NCI-H2196 (cell line): ENCODE data around the gene RADIL.

Experiments used
- DNase-seq: peaks from one replicate; lab custom pipeline; 2025; ENCODE audit not compliant: unreplicated experiment; lab: John Stamatoyannopoulos, UW

Gene RADIL

DNA sequence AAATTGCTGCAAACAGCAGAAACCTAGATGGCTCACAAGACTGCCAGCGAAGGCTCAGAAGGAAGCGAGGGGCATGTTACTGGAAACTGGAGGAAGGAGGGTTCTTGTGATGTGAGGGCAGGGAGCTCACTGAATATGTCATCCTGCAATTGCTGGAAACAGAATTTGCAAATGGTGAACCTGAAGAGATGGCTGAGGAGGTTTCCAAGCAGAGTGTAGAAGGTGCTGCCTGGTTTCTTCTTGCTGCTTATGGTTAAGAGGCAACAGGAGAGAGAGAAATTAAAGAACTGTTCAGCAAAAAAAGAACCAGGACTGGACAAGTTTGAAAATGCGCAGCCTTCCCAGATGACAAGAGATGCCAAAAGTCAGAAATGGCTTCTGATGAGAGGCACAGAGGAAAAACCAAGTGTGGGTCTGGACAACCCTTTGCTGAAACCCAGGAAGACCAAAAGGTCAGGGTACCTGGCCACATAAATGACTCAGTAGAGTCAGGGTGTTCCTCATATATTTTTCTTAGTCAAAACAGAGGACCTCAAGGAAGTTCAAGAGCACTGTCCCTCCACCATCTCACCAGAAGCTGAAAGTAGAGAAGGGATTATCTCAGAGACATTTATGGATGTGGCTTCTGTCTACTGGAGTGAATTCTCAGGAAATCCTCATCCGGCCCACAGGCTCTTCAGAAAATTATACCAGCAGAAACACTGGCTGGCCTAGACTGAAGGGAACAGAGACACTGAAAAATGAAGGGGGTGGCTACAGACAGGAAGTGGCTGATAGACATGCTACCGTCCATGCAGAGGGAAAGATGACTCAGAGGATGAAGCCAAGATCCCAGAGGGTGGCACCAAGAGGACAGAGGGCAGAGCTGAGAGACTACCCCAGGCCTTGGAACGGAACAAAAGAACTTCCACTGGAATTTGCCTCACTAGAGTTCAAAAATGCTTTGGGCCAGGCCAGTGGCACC, 31.8 kb downstream of the RADIL start:
- no peak for DNase-seq

DNA sequence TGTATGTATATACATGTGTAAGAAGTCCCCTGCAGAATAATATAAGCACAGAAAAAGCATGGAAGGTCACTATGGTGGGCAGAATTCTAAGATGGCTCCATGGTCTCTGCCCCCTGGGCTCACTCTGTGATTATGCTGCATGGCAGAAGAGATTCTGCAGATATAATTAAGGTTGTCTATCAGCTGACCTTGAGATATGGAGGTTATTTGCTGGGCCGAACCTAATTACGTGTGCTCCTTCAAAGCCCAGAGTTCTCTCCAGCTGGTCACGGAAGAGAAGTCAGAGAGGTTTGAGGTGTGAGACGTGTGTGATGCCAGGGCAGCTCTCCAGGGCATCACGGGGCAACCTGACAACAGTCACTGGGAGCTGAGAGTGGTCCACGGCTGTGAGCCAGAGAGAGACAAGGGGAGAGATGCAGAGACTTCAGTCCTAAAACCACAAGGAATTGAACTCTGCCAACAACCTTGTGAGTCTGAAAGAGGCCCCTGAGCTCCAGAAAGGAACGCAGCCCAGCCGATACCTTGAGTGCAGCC, 33.2 kb downstream of the RADIL start:
- no peak for DNase-seq

DNA sequence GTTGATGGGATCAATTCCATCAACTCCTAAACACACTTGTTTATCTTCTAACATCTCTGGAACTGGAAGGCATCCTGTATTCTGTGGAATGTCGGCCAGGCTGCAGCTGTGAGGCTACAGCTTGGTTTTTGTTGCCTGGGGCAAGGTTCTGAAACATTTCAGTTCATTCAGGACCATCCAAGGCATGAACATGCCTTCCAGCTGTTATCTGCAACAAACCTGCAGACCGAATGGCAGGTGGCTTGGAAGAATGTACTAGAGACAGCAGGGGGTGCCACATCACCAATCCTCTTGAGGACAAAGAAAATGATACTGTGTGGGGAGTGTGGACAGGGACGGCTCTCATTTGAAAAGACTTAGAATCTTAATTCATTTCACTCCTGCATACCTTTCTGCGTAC, 34.1 kb downstream of the RADIL start:
- peak; percentile 20 for DNase-seq

DNA sequence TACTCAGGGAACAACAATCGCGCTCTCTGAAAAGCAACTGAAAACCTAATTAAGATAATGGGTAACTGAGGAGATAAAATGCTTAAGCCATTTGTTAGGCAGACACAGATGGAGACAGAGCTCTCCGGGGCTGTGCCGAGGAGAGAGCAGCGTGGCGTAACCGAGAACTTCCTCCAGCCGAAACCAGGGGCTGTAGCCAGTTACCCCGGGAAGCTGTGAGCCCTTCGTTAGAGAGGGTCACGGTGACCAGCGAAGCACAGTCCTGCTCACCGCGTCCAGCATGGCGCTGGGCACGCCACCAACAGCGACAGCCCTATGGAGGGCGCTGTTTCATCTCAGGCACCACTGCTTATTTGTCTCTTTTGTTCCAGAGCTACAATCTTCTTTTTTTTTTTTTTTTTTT, 37.8 kb downstream of the RADIL start:
- no peak for DNase-seq

DNA sequence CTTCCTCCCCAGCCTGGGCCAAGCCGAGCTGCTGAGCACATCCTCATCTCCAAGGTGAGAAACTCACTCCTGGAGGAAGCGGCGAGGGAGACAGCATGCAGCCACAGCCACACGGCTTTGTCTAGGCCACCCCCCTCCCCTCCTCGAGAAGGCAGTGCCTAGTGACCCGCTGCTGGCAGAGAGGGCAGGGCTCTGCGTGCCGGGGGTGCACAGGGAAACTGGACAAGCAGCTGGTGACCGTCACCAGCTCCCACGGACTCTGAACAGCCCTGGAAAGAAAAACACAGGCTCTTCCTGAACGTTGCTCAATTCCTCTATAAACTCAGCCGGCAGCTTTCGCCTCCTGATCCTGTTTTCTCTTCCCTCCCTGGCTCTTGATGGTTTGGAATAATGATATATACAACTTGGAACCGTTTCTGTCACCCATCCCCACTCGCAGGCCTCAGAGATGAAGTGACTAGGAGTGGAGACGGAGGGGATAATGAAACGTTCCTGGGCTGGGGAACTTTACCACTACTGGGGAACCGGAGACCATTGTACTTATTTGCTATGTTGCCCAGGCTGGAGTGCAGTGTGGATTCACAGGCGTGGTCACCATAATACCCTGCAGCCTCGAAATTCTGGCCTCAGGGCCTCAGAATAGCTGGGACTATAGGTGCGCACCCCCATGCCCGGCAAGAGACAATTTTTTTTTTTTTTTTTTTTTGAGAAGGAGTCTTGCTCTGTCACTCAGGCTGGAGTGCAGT, 41.0 kb downstream of the RADIL start:
- no peak for DNase-seq

DNA sequence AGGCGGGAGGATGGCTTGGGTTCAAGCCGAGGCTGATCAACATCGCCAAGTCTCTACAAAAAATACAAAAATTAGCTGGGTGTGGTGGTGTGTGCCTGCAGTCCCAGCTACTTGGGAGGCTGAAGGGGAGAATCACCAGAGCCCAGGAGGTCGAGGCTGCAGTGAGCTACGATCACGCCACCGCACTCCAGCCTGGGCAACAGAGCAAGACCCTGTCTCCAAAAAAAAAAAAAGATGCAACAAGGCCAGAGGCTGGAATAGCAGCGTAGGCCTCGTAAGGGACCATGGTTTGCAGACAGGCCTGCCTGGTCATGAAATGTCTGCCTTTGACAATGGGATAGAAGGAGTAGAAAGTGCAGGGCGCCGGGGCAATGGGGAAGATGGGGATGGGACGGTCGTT, 41.7 kb downstream of the RADIL start:
- DNase-seq, result no peak

DNA sequence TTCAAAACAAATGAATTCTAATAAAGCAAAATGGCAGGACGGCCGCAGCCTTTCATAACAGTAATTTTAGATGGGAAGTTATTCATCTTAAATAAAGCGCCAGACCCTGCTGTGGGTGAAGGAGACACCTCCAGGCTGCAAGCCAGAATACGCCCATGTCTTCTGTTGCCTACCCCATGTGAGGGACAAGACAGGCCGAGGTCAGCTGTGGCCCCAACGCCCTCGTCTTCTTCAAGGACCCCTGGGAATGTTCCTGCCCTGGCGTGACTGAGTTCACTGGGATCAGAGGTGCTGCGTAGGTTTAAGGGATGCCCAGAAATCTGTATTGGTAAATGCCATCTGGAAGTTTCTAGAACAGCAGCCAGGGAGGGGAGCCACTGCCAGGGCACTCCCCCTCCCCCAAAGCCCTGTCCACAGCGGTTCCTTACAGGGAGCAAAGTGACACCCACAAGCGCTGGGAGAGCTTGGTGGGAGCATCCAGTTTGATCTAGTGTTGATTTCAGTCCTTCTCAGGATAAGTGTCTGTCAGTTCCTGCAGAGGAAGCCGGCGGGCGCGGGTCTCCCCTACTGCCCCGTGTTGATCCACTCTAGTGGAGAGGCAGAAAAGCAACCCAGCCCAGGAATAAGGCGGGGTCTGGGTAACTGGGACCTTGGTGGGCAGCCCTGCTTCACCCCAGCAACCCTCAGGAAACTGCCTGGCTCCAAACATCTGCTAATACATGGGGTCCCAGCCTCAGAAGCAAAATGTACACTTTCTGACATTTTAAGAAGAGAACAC, 42.3 kb downstream of the RADIL start:
- no peak for DNase-seq

DNA sequence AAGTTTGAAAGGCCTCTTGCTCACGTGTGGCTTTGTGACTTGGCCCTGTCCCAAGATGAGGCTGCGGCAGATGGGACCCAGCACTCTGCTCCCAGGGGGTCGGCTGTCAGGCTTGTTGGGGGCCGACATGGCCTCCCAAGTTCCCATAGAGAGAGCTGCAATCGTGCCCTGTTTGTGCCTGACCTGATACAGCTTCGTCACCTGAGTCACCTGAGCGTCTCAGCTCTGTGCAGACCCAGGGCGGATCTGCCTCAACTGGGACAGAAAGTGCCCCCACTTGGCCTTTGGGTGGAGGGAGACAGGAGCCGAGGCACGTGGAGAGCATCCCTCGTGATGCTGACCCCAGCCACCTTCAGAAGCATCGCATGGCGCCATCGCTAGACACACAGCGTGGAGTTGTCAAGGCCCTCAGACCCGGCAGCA, 43.4 kb downstream of the RADIL start:
- no peak for DNase-seq

DNA sequence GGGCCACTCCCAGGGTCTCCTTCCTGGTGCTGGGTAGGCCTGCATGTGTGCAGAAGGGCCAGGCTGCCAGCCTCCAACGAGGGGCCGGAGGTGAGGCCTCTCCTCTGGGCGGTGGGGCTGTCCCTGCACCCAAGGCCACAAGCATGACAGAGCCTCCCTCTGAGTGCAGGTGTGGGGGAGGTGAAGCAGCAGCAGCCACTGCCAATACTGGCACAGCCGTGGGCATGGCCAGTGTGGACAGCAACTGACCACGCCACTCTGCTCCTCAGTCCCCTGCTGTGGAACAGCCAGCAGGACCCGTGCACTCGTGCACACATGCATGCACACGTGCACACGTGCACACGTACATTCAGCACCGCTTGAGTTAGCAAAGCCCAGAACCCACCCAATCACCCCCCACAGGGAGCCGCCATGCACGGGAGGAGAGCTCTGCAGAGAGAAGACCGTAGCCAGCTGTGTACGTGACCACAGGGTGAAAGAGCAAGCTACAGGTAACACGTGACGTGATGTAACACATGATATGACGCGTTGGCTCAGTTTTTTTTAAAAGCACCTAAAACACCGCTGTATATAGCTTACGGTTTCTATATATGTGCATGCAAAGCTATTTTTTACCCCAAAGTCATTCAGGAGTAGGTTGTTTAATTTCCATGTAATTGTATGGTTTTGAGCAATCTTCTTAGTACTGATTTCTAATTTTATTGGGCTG, 44.7 kb downstream of the RADIL start:
- DNase-seq, result no peak

DNA sequence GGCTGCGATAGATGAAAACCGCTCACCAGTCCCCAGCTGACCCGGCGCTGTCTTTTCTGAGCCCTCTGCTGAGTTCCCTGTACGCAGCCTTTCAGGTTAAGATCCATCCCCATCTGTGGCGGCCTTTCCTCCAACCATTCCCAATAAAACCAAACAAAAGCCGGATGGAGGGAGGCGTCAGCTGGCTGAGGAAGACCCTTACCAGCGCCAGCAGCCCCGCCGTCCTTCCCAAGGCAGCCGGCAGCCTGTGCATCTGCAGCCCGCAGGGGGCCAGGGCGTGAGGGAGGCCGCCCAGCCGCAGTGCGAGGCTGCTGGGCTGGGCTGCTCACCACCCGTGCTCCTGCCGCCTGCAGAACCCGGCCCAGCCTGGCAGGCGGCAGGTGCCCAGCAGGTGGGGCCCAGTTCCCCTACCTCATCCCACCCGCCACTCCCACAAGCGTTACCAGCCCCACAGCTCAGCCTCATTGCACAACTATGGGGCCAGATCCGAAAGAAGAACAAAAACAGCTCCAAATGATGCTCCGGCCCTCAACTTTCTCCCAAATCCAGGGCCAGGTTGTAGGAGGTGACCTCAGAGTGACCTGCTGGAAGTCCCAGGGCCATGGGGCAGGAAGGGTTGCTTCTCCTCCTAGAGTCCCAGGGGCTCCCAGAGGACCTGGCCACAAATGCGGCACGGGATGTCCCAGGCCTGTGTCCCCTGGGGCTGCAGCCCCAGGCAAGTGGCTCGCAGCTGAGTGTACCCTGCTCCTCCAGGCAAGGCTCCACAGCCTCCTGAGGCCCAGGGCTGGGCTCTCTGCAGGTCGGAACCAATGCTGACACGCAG, 45.5 kb downstream of the RADIL start:
- DNase-seq, result no peak

DNA sequence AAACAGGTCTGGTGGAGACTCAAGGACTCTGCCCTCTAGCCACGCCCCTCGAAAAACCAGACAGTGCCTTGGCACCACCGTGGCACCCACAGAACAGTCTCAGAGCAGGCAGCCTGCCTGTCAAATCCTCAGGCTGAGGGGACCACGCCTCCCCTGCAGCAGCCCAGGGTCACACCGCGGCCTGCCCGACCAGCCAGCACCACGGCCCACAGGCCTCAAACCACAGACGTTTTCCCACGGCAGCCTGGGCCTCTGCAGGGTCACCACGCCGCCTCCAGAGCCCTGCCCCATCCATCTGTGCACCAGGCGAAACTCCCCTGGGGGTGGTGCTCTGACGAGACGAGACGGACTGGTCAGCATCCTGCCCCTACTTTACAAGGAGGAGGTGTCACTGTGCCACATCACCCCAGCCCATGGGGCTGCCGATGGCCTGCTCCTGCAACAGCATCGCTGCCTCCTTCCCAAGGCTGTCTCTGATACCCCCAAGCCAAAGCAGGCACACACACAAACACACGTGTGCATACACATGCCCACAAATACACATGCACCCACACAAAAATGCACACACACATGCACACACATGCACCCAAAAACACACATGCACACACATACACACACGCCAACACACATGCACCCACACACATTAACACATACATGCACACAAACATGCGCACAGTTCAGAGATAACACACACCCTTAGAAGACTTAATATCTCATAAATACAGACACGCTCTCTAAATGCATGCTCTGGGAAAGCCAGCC, 46.3 kb downstream of the RADIL start:
- no peak for DNase-seq

DNA sequence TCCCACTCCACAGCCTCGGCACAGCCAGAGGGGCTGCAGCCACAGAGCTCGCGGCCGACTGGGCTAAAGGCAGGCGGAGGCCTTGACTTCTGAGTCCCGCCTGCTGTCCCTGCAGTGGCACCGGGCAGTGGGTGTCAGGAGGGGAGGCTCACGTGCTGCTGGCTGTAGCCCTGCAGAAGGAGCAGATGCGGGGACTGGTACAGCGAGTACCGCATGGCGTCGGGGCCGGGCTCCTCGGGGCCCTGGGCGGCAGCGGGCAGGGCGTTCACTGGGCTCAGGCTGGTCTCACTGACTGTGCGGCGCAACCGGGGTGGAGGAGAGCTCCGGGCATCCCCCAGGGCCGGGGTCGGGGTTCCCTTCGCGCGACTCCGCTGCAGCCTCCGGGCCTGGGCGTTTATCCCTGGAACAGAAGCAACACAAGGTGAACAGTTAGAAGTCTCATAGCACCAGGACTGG, 47.3 kb downstream of the RADIL start:
- no peak for DNase-seq

DNA sequence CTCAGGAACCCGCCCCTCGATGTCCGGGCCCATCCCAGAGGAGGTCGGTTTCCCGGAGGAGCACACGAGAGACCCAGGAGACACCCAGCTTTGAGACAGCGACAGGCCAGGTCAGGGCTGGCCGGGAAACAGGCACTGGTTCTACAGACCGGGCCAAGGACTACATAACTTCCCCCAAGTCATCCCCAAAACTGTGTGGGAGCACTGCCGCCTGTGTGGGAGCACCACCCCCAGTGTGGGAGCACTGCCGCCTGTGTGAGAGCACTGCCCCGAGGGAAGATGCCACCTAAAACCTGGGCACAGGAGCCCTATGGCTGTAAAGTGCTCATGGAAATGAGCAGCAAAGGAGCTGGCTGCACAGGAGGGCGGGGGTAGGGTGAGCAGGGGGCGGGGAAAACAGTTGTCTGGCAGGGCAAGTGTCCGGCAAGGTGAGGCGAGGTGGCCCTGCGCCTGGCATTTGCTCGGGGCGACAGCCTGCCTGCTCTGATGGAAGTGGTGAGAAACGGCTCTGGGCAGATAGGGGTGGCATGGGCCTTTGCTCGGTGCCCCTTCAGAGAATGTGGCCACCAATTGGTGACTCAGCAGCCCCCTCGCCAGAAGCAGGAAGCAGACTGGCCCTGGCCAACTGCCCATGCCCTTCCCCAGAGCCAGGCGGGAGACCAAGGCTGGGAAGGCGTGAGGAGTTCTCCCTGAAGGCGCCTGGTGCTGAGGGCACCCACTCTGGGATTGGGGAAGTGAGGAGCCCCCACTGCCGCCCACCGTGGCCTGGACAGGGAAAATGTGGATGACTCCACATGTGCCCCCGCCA, 47.9 kb downstream of the RADIL start:
- DNase-seq, result no peak

DNA sequence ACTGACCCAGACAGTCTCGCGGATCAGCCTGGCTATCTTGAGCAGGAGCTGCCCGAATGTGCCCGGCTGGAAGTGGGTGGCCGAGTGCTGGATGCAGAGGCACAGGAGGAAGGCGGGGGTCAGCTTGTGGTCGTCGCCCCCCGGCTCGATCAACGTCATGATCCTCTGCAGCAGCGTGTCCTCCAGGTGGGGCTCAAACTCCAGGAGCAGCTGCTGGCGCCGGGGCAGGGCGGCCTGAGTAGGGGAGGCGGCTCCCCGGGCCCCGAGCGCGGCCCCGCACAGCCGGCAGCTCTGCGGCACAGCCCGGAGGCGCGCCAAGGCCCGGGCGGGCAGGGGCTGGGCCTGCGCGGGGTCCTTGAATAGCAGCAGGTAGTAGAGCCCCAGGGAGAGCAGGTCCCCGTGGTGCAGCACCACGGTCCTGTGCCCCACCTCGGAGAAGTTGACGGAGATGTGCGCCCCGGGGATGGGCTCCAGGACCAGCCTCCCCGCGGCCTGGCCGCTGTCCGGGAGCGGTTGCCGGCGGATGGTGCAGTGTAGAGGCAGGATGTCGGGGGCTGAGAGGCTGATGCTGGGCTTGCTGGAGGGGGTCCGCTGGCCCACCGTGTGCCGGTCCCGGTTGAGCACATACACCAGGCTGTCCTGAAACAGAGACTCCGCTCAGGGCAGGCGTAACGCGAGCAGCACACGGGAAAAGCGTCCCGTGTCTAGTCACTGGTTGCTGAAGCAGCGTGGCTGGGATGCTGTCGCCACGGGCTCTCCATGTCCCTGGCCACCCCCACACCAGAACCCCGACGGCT, 48.7 kb downstream of the RADIL start:
- DNase-seq, result no peak

DNA sequence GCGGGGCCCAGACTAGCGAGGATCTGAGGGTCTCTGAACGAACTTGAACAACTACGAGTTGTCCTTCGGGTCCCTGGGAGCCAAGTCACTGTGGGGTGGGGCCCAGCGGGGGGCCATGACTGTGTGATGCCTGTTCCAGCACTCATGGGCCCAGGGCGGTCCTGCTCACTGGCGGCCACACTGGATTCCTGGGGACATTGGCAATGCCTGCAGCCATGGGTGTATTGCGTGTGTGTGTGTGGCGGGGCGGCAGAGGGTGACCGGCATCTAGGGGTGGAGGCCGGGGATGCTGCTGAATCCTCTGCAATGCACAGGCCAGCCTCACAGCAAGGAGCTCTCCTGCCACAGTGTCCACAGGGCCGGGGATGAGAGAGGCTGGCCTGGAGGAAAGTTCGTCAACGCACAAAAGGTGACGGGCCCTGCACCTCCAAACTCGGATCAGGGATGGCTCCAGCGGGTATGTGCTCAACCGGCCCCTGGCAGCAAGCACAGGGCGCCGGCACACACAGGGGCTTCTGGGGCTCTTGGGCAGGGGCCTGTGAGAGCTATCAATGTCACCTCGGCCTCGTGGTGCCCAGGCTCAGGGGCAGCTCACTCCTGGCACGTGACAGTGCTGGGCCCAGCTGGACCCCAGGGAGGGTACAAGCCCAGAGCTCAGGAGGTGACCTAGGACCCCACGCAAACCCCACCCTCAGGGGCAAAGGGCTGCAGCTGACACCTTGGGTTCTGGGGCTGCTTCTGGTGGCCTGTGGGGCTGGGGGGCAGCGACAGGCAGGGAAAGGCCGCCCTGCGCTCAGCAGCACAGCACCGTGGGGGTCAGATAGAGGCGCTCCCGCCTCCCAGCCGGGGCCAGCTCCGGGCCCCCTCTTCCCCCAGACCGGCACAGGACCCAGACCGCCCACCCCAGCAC, 49.6 kb downstream of the RADIL start:
- no peak for DNase-seq

DNA sequence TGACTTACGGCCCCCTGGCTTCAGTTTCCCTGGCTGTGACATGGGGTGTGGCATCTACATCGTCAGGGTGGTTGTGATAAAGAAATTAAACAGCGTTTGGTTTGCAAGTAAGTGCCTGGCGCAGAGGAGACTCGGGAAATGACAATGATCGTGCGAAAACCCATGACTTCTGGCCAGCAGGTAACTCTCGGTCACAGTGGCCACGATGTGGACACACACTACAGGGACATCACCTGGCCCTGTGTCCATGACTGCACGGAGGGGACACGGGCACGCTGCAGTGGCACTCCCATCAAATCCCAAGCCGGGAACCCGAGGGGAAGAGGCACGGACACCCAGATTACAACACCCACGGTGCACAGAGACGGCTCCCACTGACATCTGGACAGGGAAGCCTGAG, 50.3 kb downstream of the RADIL start:
- no peak for DNase-seq
